ENCODE measurements around the gene SPECC1.
A peak's percentile ranks its signal among the peaks of the same experiment; 100 is the strongest.
"Not testable (repeated sequence)": the region's sequence is repeated elsewhere in the genome, so short reads cannot be mapped to it uniquely, and the experiment has no call there.

SPECC1 gene

DNA sequence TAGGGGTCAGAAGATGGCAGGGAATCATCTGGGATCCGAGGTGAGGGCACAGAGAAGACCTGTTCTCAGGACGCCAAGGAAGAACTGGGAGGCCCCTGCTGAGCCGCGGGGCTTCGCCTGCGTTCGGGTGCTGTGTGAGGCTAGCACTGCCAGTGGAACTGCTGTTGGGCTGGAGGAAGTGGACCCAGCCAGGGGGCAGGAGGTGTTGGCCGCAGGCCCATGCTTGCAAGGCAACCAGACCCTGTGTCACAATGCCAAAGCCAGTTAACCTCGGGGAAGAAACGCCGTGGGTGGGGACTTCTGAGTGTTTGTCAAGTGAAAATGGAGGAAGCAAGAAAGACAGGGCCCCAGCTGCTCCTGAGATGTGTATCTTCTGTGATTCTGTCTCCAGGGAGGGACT, 272.7 kb downstream of the SPECC1 start:
- DNase-seq: no peak

DNA sequence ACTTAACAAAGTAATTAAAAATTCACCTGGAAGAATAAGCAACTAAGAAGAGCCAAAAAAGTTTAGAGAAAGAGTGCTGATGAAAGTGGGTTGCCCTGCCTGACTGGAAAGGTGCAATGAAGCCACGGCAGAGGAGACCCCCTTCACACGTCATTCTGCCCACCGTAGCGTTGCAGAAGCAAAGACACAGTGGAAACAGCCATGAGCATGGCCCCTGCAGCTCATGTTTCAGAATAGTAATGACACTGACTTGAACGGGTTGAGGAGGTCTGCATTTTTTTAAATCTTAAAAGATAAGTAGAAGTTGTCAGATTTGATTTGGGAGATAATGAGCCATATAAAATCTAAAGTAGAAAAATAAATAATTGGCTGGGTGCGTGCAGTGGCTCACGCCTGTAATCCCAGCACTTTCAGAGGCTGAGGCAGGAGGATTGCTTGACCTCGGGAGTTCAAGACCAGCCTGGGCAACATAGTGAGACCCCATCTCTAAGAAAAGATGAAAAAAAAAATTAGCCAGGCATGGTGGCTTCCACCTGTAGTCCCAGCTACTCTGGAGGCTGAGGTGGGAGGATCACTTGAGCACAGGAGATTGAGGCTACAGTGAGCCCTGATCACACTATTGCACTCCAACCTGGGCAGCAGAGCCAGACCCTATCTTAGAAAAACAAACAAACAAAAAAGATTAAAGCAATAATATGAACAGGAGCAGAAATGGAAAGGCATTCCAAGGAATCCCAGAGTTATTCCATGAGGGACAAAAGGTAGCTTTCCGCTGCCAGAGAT, 273.6 kb downstream of the SPECC1 start:
- no peak for DNase-seq

DNA sequence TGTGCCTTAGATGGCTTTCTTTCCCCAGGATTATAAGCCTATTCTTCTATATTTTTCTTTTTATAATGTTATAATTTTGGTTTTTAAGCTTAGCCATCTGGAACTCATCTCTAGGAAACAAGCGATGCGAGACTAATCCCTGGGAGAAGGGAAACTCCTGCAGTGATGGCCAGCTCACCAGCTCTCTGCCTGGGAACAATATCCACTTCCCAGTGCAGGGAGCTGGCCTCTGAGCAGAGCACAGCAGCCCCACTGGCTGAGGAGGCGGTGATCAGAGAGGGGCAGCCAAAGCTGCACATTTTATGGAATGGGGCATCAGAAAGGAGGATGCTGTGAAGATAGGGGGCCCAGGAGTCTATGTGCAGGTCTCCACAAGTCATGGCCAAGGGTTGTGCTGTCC, 274.9 kb downstream of the SPECC1 start:
- no peak for DNase-seq

DNA sequence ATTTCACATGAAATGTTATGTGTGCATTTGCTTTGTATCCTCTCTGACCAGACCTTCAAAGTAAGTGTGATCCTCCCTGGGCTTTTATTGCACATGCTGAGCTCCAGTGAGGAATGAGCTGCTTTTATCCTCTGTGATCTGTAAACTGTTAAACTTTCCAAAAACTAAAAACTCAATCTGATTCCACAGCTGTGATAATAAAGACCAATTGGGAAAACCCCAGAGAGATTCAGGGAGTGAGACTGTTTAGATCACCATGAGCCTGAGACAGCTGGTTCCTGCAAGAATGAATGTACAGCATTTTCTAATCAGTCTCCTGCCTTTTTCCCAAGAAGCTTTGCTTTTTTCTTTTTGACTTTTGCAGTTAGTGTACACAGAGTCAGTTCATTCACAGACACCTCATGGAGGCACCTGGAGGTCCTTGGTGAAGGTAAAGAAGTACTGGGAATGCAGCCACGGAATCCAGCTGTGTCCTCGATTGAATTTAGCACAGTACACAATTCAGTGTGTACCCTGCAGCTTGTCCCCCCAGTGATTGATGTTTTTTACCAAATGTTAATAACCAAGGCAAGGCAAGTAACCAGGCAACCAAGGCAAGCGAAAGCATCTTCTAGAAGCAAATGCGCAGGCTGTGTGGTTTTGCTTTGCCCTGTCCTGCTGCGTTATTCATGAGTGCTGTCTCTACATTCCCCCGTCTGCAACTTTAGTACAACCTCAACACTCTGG, 275.6 kb downstream of the SPECC1 start:
- DNase-seq: no peak

DNA sequence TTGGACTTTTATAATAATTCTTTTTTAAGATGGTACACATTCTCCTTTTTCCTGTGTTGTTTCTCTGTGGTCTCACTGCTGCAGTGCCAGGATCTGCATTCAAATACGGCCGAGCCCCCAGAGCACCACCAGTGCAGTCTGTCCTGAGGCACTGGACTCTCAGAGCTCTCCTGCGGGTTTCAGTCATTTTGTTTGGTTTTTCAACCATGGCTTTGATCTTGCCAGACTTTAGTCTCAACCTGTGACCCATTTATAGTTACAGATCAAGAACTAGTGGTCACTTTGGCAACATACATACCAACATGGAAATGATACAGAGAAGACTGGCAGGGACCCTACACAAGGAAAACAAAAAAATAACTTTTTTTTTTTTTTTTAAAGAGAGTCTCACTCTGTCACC, 280.8 kb downstream of the SPECC1 start:
- no peak for DNase-seq

DNA sequence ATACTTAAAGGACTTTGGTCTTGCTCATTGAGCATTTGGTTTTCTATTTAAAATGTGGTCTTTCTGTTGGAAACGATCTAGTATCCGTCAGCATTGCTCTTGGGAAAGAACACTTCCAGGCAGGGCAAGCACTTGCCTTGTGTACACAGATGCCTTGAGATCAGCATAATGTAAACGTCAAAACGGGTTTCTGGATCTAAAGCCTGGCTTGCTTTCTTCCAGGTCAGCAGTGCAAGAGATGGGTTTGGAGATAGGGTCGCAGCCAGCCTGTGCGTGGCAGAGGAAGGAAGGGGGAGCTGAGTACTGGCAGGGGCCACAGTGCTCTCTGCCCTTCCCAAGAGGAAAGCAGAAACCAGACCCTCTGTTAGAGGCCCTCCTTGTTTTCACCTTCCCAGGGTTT, 282.7 kb downstream of the SPECC1 start:
- DNase-seq: no peak

DNA sequence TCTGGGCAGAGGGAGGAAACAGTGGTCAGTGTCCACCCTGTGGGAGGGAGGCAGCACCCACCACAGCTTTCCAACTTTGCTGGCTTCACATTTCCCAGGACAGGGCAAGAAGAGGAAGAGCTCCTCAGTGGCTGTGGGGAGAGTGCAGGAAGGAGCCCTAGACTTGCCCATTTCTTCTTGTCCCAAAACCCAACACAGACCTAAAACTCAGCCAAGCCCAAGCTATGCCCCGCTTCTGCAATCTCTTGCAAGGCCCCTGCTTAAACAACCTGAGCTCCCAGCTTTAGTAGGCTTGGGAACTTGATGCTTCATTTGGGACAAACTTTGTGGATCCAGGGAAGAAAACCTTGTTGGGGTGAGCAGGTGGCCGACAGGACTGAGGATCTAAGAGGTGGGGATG, 284.3 kb downstream of the SPECC1 start:
- no peak for DNase-seq

DNA sequence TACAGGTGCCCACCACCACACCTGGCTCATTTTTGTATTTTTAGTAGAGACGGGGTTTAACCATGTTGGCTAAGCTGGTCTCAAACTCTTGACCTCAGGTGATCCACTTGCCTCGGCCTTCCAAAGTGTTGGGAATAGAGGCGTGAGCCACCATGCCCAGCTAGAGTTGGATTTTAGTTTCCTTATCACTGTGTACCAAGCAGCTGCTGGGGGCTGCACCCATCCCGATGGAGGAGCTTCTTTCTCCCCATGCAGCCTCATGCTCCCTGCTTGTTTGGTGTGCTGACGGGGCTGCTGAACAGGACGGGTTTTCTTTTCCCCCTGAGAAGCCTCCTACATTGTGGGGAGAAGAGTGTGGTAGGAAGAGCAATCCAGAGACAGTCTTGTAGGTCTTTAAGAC, 285.0 kb downstream of the SPECC1 start:
- no peak for DNase-seq

DNA sequence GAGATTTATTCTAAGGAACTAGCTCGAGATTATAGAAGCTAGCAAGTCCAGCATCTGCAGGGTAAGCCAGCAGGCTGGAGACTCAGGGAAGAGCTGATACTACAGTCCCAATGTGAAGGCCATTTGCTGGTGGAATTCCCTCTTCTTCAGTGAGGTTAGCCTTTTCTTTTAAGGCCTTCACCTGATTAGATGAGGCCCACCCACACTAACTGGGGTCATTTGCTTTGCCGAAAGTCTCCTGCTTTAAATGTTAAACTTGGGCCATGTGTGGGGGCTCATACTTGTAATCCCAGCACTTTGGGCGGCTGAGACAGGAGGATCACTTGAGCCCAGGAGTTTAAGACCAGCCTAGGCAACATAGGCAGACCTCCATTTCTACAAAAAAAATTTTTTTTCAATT, 289.9 kb downstream of the SPECC1 start:
- DNase-seq: no peak

DNA sequence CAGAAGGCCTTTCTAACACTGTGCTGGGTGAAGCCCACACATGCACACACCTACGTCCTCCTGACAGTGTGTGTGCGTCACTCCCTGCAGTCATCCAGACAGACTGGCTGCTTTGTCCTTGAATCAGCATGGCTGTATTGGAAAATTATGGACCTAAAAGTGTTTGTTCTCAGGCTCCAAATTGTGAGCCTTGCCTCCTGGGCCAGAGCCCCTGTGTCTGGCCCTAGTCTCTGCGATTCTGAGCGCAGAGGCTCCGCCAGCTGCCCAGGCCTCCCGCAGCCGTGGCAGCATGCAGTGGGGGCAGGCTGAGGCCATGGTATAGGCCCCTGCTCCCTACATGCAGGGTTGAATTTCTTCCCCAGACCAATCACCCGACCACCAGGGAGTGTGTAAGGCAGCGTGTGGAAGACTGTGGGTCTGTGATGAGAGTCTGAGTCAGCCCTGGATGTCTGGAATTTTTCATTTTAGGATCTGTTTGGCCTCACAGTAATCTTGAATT, 291.3 kb downstream of the SPECC1 start:
- DNase-seq: no peak

DNA sequence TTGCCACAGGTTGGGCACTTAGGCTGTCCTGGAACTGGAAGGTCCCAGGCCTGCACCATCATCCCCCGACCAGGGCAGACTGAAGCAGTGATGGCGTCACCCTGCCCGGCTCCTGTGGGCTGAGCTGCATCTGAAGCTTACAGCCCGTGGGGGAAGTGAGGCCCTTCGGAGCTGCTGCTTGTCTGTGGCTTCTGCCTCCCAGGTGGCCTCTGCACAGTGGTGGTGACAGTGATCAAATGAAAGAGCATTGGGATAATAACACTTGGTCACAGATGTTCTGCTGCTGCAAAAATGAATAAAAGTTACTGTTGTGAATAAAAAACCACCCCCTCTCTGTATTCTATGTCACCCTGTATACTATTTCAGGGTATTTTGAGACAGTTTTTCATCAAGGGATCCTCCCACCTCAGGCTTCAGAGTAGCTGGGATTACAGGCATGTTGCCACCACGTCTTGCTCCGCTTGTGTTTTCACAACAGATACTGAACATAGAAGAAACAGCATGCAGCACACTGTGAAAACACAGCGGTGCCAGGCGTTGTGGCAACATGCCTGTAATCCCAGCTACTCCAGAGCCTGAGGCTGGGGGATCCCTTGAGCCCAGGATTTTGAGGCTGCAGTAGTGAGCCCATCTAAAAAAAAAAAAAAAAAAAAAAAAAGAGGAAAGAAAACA, 293.2 kb downstream of the SPECC1 start:
- DNase-seq: no peak

DNA sequence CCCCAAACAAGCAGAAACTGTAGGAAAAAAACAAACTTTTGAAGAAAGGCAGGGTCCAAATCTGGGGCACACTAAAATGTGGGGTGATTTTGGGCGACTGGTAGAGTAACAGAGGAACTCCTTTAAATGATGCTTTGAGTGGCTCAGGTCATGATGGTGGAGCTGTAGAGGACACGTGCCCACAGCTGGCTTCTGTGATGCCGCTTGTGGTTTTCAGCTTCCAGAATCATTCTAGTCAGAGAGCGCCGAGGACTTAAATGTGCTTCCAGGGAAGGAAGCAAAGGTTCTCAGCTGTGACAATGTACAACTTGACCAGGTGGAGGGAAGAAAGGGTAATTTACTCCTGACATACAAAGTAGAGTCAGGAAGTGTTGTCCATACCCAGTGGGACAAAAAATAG, 295.8 kb downstream of the SPECC1 start:
- DNase-seq: no peak

DNA sequence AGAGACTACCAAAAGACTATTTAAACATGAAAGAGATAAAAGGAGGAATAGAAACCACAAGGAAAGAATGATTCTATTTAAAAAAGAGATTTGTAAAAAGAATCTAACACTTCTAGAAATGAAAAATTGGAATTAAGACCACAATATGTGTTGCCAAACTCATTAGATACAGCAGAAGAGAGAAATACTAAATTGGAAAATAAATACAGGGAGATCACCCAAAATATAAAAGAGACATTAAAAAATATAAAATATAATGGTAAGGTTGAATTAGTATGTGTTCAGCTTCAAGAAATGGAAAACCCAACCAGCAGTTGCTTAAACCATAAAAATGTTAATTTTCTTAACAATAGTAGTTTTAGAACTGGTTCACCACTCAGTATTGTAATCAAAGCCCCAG, 297.8 kb downstream of the SPECC1 start:
- DNase-seq: no peak

DNA sequence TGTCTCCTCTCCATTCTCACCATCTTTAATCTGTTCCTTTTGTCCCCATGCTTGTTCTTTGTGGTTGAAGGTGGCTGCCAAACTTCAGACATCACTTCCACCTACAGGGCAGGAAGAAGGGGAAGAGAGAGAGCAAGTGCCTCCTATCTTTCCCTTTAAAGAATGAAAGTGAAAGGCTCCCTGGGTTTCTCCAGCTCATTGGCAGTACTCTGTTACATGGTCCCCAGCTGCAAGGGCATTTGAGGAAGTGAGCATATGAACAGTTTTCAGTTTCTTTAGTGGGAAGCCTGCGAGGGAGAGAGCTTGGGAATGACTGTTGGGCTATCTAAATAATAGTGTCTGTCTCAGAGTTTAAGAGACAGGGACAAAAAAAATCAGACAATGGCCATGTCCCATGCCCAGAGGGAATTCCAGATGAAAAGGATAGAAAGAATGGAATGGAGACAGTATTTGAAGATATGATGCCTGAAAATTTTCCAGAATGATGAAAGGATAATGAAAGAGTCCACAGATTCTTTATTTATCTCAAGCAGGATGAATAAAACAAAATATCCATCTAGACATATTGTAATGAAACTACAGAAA, 298.3 kb downstream of the SPECC1 start:
- no peak for DNase-seq

DNA sequence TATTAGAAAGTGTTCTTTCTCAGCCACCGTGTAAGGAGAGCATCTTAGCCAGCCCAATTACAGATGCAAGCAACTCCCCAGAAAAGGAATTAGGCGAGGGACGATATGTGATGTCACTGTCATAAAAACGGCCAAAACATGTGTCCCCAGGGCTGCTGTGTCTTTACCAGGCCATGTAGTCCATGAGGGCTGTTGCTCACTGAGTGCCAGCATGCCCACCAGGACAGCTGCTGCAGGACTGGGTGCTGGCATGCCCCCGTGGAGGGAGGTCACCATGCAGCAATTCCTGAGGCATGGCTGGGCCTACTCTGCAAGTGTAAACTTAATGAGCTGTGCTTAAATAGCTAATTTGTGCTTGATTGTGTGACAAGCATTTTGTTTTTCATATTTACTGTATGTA, 301.3 kb downstream of the SPECC1 start:
- no peak for DNase-seq

DNA sequence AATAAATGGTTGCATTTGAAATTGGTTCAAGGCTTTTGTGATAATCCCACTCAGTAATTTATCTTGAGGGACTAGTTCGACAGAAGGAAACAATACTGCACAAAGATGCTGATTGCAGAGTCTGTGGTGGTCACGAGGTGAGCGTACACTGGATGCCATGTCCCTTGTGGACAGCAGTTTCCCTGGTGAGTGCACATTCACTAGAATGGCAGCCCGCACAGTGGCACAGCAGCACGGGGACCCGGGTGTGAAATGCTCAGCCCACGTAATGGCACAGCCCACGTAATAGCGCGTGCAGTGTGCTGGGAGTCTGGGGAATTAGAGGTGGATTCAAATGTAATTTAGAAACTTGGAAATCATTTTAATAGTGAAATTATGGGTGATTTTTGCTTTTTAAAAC, 304.1 kb downstream of the SPECC1 start:
- no peak for DNase-seq

DNA sequence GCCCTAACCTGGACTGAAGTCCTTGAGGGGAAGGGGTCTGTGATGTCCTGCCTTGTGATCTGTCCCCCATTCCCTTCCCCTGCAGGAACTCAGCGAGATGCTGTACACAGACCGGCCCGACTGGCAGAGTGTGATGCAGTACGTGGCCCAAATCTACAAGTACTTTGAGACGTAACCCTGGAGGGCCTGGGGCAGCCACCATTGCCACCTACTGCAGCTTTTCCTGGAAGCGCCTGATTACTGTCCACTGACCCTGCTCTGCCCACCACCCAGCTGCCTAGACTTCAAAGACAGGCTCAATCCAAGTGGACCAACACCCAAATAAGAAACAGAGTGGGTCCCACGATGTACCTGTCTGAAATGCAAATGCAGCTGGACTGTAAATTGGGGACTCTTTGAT, 304.7 kb downstream of the SPECC1 start:
- DNase-seq: no peak

DNA sequence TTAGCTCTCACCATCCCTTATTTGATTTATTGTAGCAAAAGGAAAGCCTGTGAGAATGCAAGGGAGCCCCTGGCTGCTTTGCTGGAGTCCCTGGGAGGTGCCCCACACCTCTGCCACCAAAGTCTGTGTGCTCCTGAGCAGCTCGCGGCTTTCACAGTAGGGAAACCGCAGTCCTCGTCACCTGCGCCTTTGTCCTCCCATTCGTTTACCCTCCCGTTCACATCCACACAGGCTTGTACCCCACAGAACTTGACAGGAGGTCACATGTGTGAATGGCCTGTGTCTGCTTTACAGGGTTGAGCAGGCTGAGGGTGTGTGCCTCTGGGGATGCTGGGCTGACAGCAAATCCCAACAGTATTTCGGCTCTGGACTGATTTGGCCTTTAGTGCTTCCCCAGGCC, 305.7 kb downstream of the SPECC1 start:
- DNase-seq: no peak

DNA sequence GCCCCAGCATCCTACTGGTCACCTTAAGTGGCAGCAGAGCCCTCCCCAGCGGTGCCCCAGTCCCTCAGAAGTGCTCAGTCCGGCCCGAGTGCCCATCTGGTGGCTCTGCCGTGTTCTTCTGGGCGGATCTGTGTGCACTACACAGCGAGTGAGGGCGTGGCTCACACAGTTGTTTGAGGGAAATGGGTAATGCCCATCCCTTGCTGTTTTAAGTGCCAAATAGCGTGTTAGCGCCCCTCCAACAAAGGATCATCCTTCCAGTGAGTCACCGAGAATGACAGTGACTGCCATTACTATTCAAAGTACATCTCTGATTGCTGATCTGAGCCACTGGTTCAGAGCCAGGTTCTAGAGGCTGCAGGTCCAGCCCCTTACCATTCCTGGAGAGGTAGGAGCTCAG, 306.2 kb downstream of the SPECC1 start:
- no peak for DNase-seq

DNA sequence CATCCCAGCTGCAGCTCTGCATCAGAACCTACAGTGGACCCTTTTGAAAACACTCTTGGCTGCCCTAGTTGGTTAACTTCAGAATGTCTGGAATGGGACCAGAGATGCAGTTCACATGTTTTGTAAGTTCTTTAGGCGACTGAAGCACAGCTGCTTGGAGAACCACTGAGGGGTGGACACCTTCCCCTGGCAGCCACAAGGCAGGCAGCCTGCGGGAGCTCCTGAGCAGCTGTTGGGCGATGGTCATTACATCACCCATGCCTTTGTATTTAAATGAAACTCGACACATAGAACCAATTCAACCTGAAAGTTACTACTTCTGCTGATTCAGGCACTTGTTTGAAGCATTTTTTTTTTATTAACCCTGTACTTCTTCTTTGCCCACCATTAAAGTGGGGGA, 306.7 kb downstream of the SPECC1 start:
- DNase-seq: no peak

DNA sequence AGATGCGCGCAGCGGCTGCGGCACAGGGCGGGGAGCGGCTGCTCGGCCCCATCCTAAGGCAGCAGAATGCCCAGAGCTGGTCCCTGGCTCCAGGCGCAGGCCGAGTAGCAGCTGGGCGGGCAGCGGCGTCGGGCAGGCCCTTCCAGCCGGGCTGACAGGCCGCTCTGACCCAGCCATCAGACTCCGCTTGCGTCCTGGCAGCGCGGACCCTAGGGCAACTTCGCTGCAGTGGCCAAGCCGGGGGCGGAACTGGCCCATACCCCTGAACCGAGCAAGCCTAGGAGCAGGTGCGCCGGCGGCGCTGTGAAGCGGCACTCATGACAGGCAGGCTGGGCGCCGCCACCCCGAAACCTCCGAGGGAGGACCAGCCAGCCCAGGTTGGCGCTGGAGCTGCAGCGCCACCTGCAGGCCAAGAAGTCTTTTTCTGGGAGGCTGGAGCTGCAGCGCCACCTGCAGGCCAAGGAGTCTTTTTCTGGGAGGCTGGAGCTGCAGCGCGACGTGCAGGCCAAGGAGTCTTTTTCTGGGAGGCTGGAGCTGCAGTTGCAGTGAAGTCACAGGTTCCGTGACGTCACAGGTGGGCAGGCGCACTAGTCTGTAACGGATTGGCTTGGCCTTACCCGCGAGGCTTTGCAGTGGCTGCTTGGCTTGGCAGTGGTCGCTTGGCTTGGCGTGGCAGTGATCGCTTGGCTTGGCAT, 311.5 kb downstream of the SPECC1 start:
- DNase-seq: peak; percentile 84

DNA sequence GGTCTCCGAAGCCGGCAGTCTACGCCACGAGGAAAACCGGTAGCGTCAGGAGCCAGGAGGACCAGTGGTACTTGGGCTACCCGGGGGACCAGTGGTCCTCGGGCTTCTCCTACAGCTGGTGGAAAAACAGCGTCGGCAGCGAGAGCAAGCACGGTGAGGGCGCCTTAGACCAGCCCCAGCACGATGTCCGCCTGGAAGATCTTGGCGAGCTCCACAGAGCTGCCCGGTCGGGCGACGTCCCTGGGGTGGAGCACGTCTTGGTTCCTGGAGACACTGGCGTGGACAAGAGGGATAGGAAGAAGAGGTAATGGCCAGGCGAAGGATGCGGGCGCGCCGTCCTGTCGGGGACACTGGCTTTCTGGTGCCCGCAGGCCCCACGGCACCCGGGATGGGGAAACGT, 312.2 kb downstream of the SPECC1 start:
- DNase-seq: not testable (repeated sequence)

DNA sequence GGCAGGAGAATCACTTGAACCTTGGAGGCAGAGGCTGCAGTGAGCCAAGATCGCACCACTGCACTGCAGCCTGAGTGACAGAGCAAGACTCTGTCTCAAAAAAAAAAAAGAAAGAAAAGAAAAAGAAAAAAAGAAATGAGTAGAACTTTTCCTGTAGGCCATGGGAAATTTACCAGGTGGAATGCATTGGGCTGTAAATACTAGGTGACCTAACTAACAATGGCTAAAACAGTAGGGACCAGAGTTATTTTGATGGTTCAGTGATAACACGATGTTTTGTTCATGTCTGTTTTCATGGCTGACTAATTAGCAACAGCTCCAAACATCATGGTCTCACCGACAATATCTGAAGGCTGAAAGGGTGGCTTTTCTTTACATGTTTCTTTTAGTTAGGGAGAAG, 318.6 kb downstream of the SPECC1 start:
- not testable (repeated sequence) for DNase-seq
